Astrocyte (in vitro differentiated cells and primary cell): Measurements from ENCODE around the gene MAG. TPM values are rescaled to one million over a fixed set of nuclear protein-coding genes. Genes with fewer than 3 reads are reported as not detected.
A peak's percentile ranks its signal among the peaks of the same experiment; 100 is the strongest.

Experiments
- DNase-seq: peaks from one replicate; pipeline ENCODE4 v3.0.0-alpha.2; 2010; ENCODE audit warnings: low read depth
- FAIRE-seq: peaks from 2 replicates; lab custom pipeline; 2011; peaks lifted over from hg19 to GRCh38; lab: Jason Lieb, UNC
- H2AFZ ChIP-seq: 2 replicates; pipeline ENCODE4 v1.6.0; 2012; ENCODE audit warnings: low read depth, low read length, inconsistent platforms
- H3K27ac ChIP-seq: 2 replicates; pipeline ENCODE4 v1.5.1; 2011; ENCODE audit warnings: low read depth, low read length, inconsistent platforms
- H3K27me3 ChIP-seq: 2 replicates; pipeline ENCODE4 v1.6.0; 2011; ENCODE audit warnings: low read length, inconsistent platforms; ENCODE audit not compliant: insufficient read depth
- H3K36me3 ChIP-seq: 2 replicates; pipeline ENCODE4 v1.5.1; 2011; ENCODE audit warnings: low read length, inconsistent platforms; ENCODE audit not compliant: insufficient read depth
- H3K4me1 ChIP-seq: 2 replicates; pipeline ENCODE4 v1.5.1; 2011; ENCODE audit warnings: low read length, inconsistent platforms; ENCODE audit not compliant: insufficient read depth
- H3K4me2 ChIP-seq: 2 replicates; pipeline ENCODE4 v1.6.0; 2012; ENCODE audit warnings: low read length, inconsistent platforms
- H3K4me3 ChIP-seq: 2 replicates; pipeline ENCODE4 v1.5.1; 2011; ENCODE audit warnings: low read depth, mild to moderate bottlenecking, low read length, inconsistent platforms; ENCODE audit not compliant: insufficient read depth
- H3K79me2 ChIP-seq: 2 replicates; pipeline ENCODE4 v1.6.0; 2012; ENCODE audit warnings: mild to moderate bottlenecking, low read length, inconsistent platforms; ENCODE audit not compliant: insufficient read depth
- H3K9ac ChIP-seq: 2 replicates; pipeline ENCODE4 v1.6.0; 2012; ENCODE audit warnings: mild to moderate bottlenecking, low read length, inconsistent platforms
- H3K9me3 ChIP-seq: 2 replicates; pipeline ENCODE4 v1.5.1; 2012; ENCODE audit warnings: low read depth, mild to moderate bottlenecking, low read length, inconsistent platforms; ENCODE audit not compliant: insufficient read depth
- H4K20me1 ChIP-seq: 2 replicates; pipeline ENCODE4 v1.6.0; 2012; ENCODE audit warnings: low read length, inconsistent platforms; ENCODE audit not compliant: insufficient read depth
- H3K27ac Mint-ChIP-seq: one replicate; pipeline ENCODE4 v1.8.0; 2021; ENCODE audit warnings: mild to moderate bottlenecking, mixed read lengths; ENCODE audit not compliant: unreplicated experiment
- H3K27me3 Mint-ChIP-seq: one replicate; pipeline ENCODE4 v1.8.0; 2021; ENCODE audit warnings: low read depth, mixed read lengths; ENCODE audit not compliant: unreplicated experiment
- H3K36me3 Mint-ChIP-seq: one replicate; pipeline ENCODE4 v1.8.0; 2021; ENCODE audit warnings: low read depth, mixed read lengths; ENCODE audit not compliant: unreplicated experiment
- H3K4me1 Mint-ChIP-seq: one replicate; pipeline ENCODE4 v1.8.0; 2021; ENCODE audit warnings: low read depth, mixed read lengths; ENCODE audit not compliant: unreplicated experiment
- H3K4me3 Mint-ChIP-seq: one replicate; pipeline ENCODE4 v1.8.0; 2021; ENCODE audit warnings: mild to moderate bottlenecking, moderate library complexity, mixed read lengths; ENCODE audit not compliant: unreplicated experiment
- H3K9me3 Mint-ChIP-seq: one replicate; pipeline ENCODE4 v1.8.0; 2021; ENCODE audit warnings: mild to moderate bottlenecking, mixed read lengths; ENCODE audit not compliant: unreplicated experiment
- CTCF ChIP-seq: IDR thresholded peaks from 2 replicates; pipeline ENCODE4 v1.5.1; 2011; ENCODE audit warnings: low read depth, mild to moderate bottlenecking, inconsistent platforms, low read length, moderate library complexity; ENCODE audit not compliant: insufficient read depth
- EZH2 ChIP-seq: IDR thresholded peaks from 2 replicates; pipeline ENCODE4 v1.6.1; 2012; ENCODE audit warnings: mild to moderate bottlenecking, low read length, inconsistent platforms; ENCODE audit not compliant: insufficient read depth
- total RNA-seq: library from RNA; stranded (reverse); gene quantifications from 2 replicates; pipeline ENCODE4 v1.2.1, GENCODE V29; 2021

Gene MAG
- total RNA-seq, 1 donor from 2014 or later: not detected

GRCh38 chr19:35248310-35249145 is 43.4 kb upstream of the MAG start, which contains the start of gene LSR:
Gene LSR, plus strand, starts transcription at chr19:35249002. Its CDS starts 21 bp downstream, at chr19:35249023.
- H3K9ac ChIP-seq: no peak within 1 kb of the TSS
- no peaks in the 10 kb centered on the region for H3K36me3 ChIP-seq
- peaks cover 31% of the 10 kb centered on the region for H3K27me3 ChIP-seq
- Mint-ChIP-seq H3K4me1 (peaks cover 2% of the 10 kb centered on the region), H3K36me3 (peaks cover 2% of the 10 kb centered on the region), H3K4me3 (peak within 1 kb of the TSS; percentile 85), H3K27ac (peak within 1 kb of the TSS; percentile 62), H3K9me3 (peaks cover 3% of the 10 kb centered on the region), H3K27me3 (peaks cover 24% of the 10 kb centered on the region)
- no peak for DNase-seq
- H3K9me3 ChIP-seq: no peaks in the 10 kb centered on the region
- no peak within 1 kb of the TSS for H3K4me2 ChIP-seq
- no peaks in the 10 kb centered on the region for H3K4me1 ChIP-seq
- no peak for FAIRE-seq
- H3K79me2 ChIP-seq: no peaks in the 10 kb centered on the region
- H2AFZ ChIP-seq: no peak within 1 kb of the TSS
- H4K20me1 ChIP-seq: no peaks in the 10 kb centered on the region
- TF ChIP-seq EZH2 (peak; percentile 25), CTCF (no peak)
- no peak within 1 kb of the TSS for H3K4me3 ChIP-seq
- no peak within 1 kb of the TSS for H3K27ac ChIP-seq

GRCh38 chr19:35249146-35249847 is 42.7 kb upstream of the MAG start:
- Histone ChIP-seq H3K9me3 (no peaks in the 10 kb centered on the region), H3K4me2 (no peak overlapping the region), H3K9ac (no peak overlapping the region), H3K27ac (no peak overlapping the region), H2AFZ (no peak overlapping the region), H4K20me1 (no peaks in the 10 kb centered on the region), H3K27me3 (peaks cover 31% of the 10 kb centered on the region), H3K4me1 (no peaks in the 10 kb centered on the region), H3K79me2 (no peaks in the 10 kb centered on the region), H3K36me3 (no peaks in the 10 kb centered on the region), H3K4me3 (no peak overlapping the region)
- DNase-seq (no peak), FAIRE-seq (no peak)
- H3K36me3 Mint-ChIP-seq: peaks cover 2% of the 10 kb centered on the region
- peak overlapping the region; percentile 85 for H3K4me3 Mint-ChIP-seq
- H3K4me1 Mint-ChIP-seq: peaks cover 2% of the 10 kb centered on the region
- peaks cover 24% of the 10 kb centered on the region for H3K27me3 Mint-ChIP-seq
- peaks cover 3% of the 10 kb centered on the region for H3K9me3 Mint-ChIP-seq
- TF ChIP-seq CTCF (no peak), EZH2 (no peak)
- H3K27ac Mint-ChIP-seq: peak overlapping the region; percentile 62
